IMR-90 (cell line): ENCODE measurements around the gene POR.

Experiments
- BHLHE40 ChIP-seq: fragments of 150-350 bp; IDR thresholded peaks from 2 replicates; pipeline ENCODE4 v1.6.1; 2016; ENCODE audit warnings: mild to moderate bottlenecking, low read depth, low read length
- RAD21 ChIP-seq: IDR thresholded peaks from 2 replicates; pipeline ENCODE4 v1.6.1; 2012; ENCODE audit warnings: low read length, improper control_type of control experiment
- RFX5 ChIP-seq: IDR thresholded peaks from 2 replicates; pipeline ENCODE4 v1.8.0; 2012; ENCODE audit warnings: low read depth, mild to moderate bottlenecking, low read length, moderate library complexity
- TF ChIP-seq, protein P1 (sequence below): fragments of 150-350 bp; IDR thresholded peaks from 2 replicates; pipeline ENCODE4 v1.6.1; 2017; ENCODE audit warnings: mild to moderate bottlenecking, antibody characterized with exemption, low read length, low read depth
- TF ChIP-seq, protein P2 (sequence below): conservative IDR thresholded peaks from 2 replicates; pipeline ENCODE4 v1.5.1; 2012; ENCODE audit warnings: mild to moderate bottlenecking, low read depth, low read length, improper control_type of control experiment

DNA sequence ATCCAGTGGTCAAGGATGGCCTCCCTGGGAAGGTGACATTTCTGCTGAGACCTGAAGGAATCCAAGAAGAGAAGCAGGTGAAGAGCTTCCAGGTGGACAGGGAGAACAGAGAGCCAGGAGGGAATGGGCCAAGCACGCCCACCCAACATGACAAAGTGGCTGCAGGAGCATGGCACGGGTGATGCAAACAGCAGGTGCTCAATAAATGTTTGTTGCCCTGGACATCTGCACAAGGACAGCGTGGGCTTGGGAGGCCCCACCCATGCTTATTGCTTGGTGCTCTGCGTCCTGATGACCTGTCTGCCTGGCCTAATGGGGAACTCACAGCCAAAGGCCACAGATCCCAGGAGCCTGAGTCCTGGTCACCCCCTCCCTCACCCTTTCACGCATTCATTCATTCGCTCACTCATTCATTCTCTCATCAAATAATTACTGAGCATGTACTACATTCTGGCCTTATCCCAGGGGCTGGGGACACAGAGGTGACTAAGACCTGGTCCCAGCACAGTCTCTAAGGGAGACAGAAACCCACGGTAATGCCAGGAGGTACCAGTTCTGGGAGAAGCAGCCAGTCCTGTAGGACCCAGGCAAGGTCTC, 23.0 kb upstream of the POR start:
- TF ChIP-seq, protein P1, sequence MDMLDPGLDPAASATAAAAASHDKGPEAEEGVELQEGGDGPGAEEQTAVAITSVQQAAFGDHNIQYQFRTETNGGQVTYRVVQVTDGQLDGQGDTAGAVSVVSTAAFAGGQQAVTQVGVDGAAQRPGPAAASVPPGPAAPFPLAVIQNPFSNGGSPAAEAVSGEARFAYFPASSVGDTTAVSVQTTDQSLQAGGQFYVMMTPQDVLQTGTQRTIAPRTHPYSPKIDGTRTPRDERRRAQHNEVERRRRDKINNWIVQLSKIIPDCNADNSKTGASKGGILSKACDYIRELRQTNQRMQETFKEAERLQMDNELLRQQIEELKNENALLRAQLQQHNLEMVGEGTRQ = no peak
- TF ChIP-seq RAD21 (no peak), RFX5 (no peak), BHLHE40 (no peak)
- TF ChIP-seq, protein P2, sequence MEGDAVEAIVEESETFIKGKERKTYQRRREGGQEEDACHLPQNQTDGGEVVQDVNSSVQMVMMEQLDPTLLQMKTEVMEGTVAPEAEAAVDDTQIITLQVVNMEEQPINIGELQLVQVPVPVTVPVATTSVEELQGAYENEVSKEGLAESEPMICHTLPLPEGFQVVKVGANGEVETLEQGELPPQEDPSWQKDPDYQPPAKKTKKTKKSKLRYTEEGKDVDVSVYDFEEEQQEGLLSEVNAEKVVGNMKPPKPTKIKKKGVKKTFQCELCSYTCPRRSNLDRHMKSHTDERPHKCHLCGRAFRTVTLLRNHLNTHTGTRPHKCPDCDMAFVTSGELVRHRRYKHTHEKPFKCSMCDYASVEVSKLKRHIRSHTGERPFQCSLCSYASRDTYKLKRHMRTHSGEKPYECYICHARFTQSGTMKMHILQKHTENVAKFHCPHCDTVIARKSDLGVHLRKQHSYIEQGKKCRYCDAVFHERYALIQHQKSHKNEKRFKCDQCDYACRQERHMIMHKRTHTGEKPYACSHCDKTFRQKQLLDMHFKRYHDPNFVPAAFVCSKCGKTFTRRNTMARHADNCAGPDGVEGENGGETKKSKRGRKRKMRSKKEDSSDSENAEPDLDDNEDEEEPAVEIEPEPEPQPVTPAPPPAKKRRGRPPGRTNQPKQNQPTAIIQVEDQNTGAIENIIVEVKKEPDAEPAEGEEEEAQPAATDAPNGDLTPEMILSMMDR = no peak
